Amygdala (tissue), 56 donors: ENCODE measurements around the gene KRT2.

ENCODE experiments used
- DNase-seq, 56 donors: peaks; one replicate each; lab custom pipeline; 2025; lab: John Stamatoyannopoulos, UW

The KRT2 gene

GRCh38 chr12:52603314-52603713, 48.7 kb downstream of the KRT2 start:
- no peak for DNase-seq

- no peak for DNase-seq
Observed at GRCh38 chr12:52602552-52602951, 49.5 kb downstream of the KRT2 start.

DNA sequence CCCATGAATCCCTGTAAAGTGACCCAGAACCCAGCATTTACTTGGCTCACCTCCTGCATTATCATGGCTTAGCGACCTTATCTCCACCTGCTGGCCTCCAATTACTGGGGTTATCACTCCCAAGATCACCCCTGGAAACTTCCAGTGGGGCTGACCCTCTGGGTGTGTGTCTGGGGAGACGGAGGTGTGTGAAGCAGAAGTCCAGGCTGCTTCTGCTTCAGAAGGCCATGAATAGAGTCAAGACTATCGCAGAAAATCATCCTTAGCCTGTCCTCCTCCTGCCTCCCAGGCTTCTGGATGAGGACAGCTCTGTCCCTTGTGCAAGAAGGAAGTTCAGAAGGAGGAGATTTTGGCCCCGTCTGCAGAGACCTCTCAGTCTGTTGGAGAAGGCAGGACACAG, 50.3 kb downstream of the KRT2 start:
- DNase-seq, result no peak

- no peak for DNase-seq
Observed at GRCh38 chr12:52600941-52601481, 51.0 kb downstream of the KRT2 start, which contains the start of gene KRT72. Gene KRT72 (minus strand): TSS chr12:52601463. CDS start chr12:52601452, 11 bp downstream.

- DNase-seq, result no peak
Observed at GRCh38 chr12:52600475-52600874, 51.5 kb downstream of the KRT2 start.

- no peak for DNase-seq
Observed at GRCh38 chr12:52600071-52600470, 51.9 kb downstream of the KRT2 start.

DNA sequence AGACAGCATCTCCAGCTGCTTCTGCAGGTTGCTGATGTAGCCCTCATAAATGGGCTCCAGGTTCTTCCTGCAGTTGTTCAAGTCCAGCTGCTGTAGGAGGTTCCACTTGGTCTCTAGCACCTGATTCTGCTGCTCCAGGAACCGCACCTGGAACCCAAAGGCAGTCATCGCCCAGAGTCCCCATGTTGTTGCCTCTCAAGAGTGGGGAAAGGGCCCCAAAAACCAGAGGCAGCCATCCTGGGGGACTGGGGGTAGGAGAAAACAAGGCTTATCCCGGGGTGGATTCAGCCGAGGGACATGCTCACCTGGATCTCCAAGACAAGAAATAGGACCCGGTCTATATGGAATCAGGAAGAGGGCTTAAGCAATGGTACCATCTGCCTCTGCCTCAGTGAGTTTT, 53.0 kb downstream of the KRT2 start:
- no peak for DNase-seq
